HepG2 (cell line): ENCODE measurements around the gene ANKRD42.

ENCODE experiments used
- ARNTL ChIP-seq: sonication (generic); formaldehyde crosslinking; IDR thresholded peaks from 2 replicates; pipeline ENCODE4 v1.4.0; 2020; ENCODE audit warnings: mild to moderate bottlenecking, missing genetic modification reagents
- CREB1 ChIP-seq, 2 experiments: fragments of 450-650 bp in 1 of 2; IDR thresholded peaks; 2 replicates each; pipeline ENCODE4 v1.6.1; 2016 to 2017; ENCODE audit warnings: control low read depth in 1 of 2, mild to moderate bottlenecking in 1 of 2, missing compliant biosample characterization in 1 of 2, missing genetic modification characterization in 1 of 2
- ZNF253 ChIP-seq: sonication (generic); formaldehyde crosslinking; IDR thresholded peaks from 2 replicates; pipeline ENCODE4 v1.8.0; 2022; ENCODE audit warnings: mild to moderate bottlenecking, missing genetic modification reagents, borderline replicate concordance

- no peak for TF ChIP-seq ARNTL
- no peak for TF ChIP-seq ZNF253
- no peak for TF ChIP-seq CREB1 (IDR thresholded peaks at IDR 0.05)
- TF ChIP-seq CREB1 (CRISPR knock-in tag; IDR thresholded peaks at IDR 0.05), result no peak
Measured at GRCh38 chr11:83166193-83166866, 27.2 kb upstream of the ANKRD42 start.
